Measurements from ENCODE around the gene CCDC33.

The CCDC33 gene

GRCh38 chr15:74384881-74385643 is 148.9 kb downstream of the CCDC33 start:
- DNase-seq, result peak; percentile 33

- no peak for DNase-seq
Measured at GRCh38 chr15:74385733-74386132, 149.6 kb downstream of the CCDC33 start.
